Astrocyte (in vitro differentiated cells and primary cell): ENCODE data around the gene BTBD6. TPM values are rescaled to one million over a fixed set of nuclear protein-coding genes. Genes with fewer than 3 reads are reported as not detected.

ENCODE experiments used
- DNase-seq: peaks from one replicate; pipeline ENCODE4 v3.0.0-alpha.2; 2010; ENCODE audit warnings: low read depth
- FAIRE-seq: peaks from 2 replicates; lab custom pipeline; 2011; peaks lifted over from hg19 to GRCh38; lab: Jason Lieb, UNC
- H2AFZ ChIP-seq: 2 replicates; pipeline ENCODE4 v1.6.0; 2012; ENCODE audit warnings: low read depth, low read length, inconsistent platforms
- H3K27ac ChIP-seq: 2 replicates; pipeline ENCODE4 v1.5.1; 2011; ENCODE audit warnings: low read depth, low read length, inconsistent platforms
- H3K27me3 ChIP-seq: 2 replicates; pipeline ENCODE4 v1.6.0; 2011; ENCODE audit warnings: low read length, inconsistent platforms; ENCODE audit not compliant: insufficient read depth
- H3K36me3 ChIP-seq: 2 replicates; pipeline ENCODE4 v1.5.1; 2011; ENCODE audit warnings: low read length, inconsistent platforms; ENCODE audit not compliant: insufficient read depth
- H3K4me1 ChIP-seq: 2 replicates; pipeline ENCODE4 v1.5.1; 2011; ENCODE audit warnings: low read length, inconsistent platforms; ENCODE audit not compliant: insufficient read depth
- H3K4me2 ChIP-seq: 2 replicates; pipeline ENCODE4 v1.6.0; 2012; ENCODE audit warnings: low read length, inconsistent platforms
- H3K4me3 ChIP-seq: 2 replicates; pipeline ENCODE4 v1.5.1; 2011; ENCODE audit warnings: low read depth, mild to moderate bottlenecking, low read length, inconsistent platforms; ENCODE audit not compliant: insufficient read depth
- H3K79me2 ChIP-seq: 2 replicates; pipeline ENCODE4 v1.6.0; 2012; ENCODE audit warnings: mild to moderate bottlenecking, low read length, inconsistent platforms; ENCODE audit not compliant: insufficient read depth
- H3K9ac ChIP-seq: 2 replicates; pipeline ENCODE4 v1.6.0; 2012; ENCODE audit warnings: mild to moderate bottlenecking, low read length, inconsistent platforms
- H3K9me3 ChIP-seq: 2 replicates; pipeline ENCODE4 v1.5.1; 2012; ENCODE audit warnings: low read depth, mild to moderate bottlenecking, low read length, inconsistent platforms; ENCODE audit not compliant: insufficient read depth
- H4K20me1 ChIP-seq: 2 replicates; pipeline ENCODE4 v1.6.0; 2012; ENCODE audit warnings: low read length, inconsistent platforms; ENCODE audit not compliant: insufficient read depth
- H3K27ac Mint-ChIP-seq: one replicate; pipeline ENCODE4 v1.8.0; 2021; ENCODE audit warnings: mild to moderate bottlenecking, mixed read lengths; ENCODE audit not compliant: unreplicated experiment
- H3K27me3 Mint-ChIP-seq: one replicate; pipeline ENCODE4 v1.8.0; 2021; ENCODE audit warnings: low read depth, mixed read lengths; ENCODE audit not compliant: unreplicated experiment
- H3K36me3 Mint-ChIP-seq: one replicate; pipeline ENCODE4 v1.8.0; 2021; ENCODE audit warnings: low read depth, mixed read lengths; ENCODE audit not compliant: unreplicated experiment
- H3K4me1 Mint-ChIP-seq: one replicate; pipeline ENCODE4 v1.8.0; 2021; ENCODE audit warnings: low read depth, mixed read lengths; ENCODE audit not compliant: unreplicated experiment
- H3K4me3 Mint-ChIP-seq: one replicate; pipeline ENCODE4 v1.8.0; 2021; ENCODE audit warnings: mild to moderate bottlenecking, moderate library complexity, mixed read lengths; ENCODE audit not compliant: unreplicated experiment
- H3K9me3 Mint-ChIP-seq: one replicate; pipeline ENCODE4 v1.8.0; 2021; ENCODE audit warnings: mild to moderate bottlenecking, mixed read lengths; ENCODE audit not compliant: unreplicated experiment
- CTCF ChIP-seq: IDR thresholded peaks from 2 replicates; pipeline ENCODE4 v1.5.1; 2011; ENCODE audit warnings: low read depth, mild to moderate bottlenecking, inconsistent platforms, low read length, moderate library complexity; ENCODE audit not compliant: insufficient read depth
- EZH2 ChIP-seq: IDR thresholded peaks from 2 replicates; pipeline ENCODE4 v1.6.1; 2012; ENCODE audit warnings: mild to moderate bottlenecking, low read length, inconsistent platforms; ENCODE audit not compliant: insufficient read depth
- total RNA-seq: library from RNA; stranded (reverse); gene quantifications from 2 replicates; pipeline ENCODE4 v1.2.1, GENCODE V29; 2021

BTBD6 gene
- total RNA-seq, 1 donor from 2014 or later: 25.1 TPM

- H4K20me1 ChIP-seq: peaks cover 80% of the 10 kb centered on the region
Observed at GRCh38 chr14:105283028-105283427, 34.7 kb downstream of the BTBD6 start.

GRCh38 chr14:105283899-105284298 lies 35.6 kb downstream of the BTBD6 start:
- Mint-ChIP-seq H3K36me3 (peaks cover 7% of the 10 kb centered on the region), H3K27me3 (no peaks in the 10 kb centered on the region), H3K9me3 (no peaks in the 10 kb centered on the region), H3K4me3 (no peak overlapping the region), H3K4me1 (peaks cover 6% of the 10 kb centered on the region), H3K27ac (no peak overlapping the region)
- Histone ChIP-seq H3K79me2 (peaks cover 43% of the 10 kb centered on the region), H2AFZ (no peak overlapping the region), H3K4me2 (no peak overlapping the region), H3K36me3 (no peaks in the 10 kb centered on the region), H3K9ac (no peak overlapping the region), H3K9me3 (no peaks in the 10 kb centered on the region), H3K27ac (no peak overlapping the region), H3K4me1 (no peaks in the 10 kb centered on the region), H3K27me3 (no peaks in the 10 kb centered on the region), H4K20me1 (peaks cover 81% of the 10 kb centered on the region), H3K4me3 (no peak overlapping the region)
- FAIRE-seq (no peak), DNase-seq (no peak)
- TF ChIP-seq CTCF: no peak

More at GRCh38 chr14:105283028-105283427, 34.7 kb downstream of the BTBD6 start:
- DNase-seq (no peak), FAIRE-seq (no peak)
- peaks cover 45% of the 10 kb centered on the region for H3K79me2 ChIP-seq
- no peak overlapping the region for H3K4me3 ChIP-seq
- TF ChIP-seq CTCF (no peak), EZH2 (no peak)
- no peaks in the 10 kb centered on the region for H3K9me3 ChIP-seq
- H3K9ac ChIP-seq: no peak overlapping the region
- H3K4me1 Mint-ChIP-seq: peaks cover 6% of the 10 kb centered on the region
- no peak overlapping the region for H3K4me2 ChIP-seq
- H3K36me3 ChIP-seq: no peaks in the 10 kb centered on the region
- H3K36me3 Mint-ChIP-seq: peaks cover 7% of the 10 kb centered on the region
- no peak overlapping the region for H3K27ac Mint-ChIP-seq
- H3K27me3 Mint-ChIP-seq: no peaks in the 10 kb centered on the region
- H3K4me3 Mint-ChIP-seq: no peak overlapping the region
- H3K9me3 Mint-ChIP-seq: no peaks in the 10 kb centered on the region
- no peaks in the 10 kb centered on the region for H3K4me1 ChIP-seq
- H3K27me3 ChIP-seq: no peaks in the 10 kb centered on the region
- H3K27ac ChIP-seq: no peak overlapping the region
- H2AFZ ChIP-seq: no peak overlapping the region

GRCh38 chr14:105285174-105285573 lies 36.8 kb downstream of the BTBD6 start:
- H3K36me3 Mint-ChIP-seq: peaks cover 6% of the 10 kb centered on the region
- Histone ChIP-seq H3K27ac (no peak overlapping the region), H3K36me3 (no peaks in the 10 kb centered on the region), H3K79me2 (peaks cover 38% of the 10 kb centered on the region), H4K20me1 (peaks cover 76% of the 10 kb centered on the region), H3K4me2 (no peak overlapping the region), H3K4me3 (no peak overlapping the region), H2AFZ (no peak overlapping the region), H3K9me3 (no peaks in the 10 kb centered on the region), H3K9ac (no peak overlapping the region), H3K4me1 (no peaks in the 10 kb centered on the region), H3K27me3 (no peaks in the 10 kb centered on the region)
- no peak overlapping the region for H3K27ac Mint-ChIP-seq
- FAIRE-seq (no peak), DNase-seq (no peak)
- no peak overlapping the region for H3K4me3 Mint-ChIP-seq
- H3K9me3 Mint-ChIP-seq: no peaks in the 10 kb centered on the region
- H3K27me3 Mint-ChIP-seq: no peaks in the 10 kb centered on the region
- H3K4me1 Mint-ChIP-seq: peaks cover 6% of the 10 kb centered on the region
- TF ChIP-seq EZH2: no peak
- no peak for TF ChIP-seq CTCF
